Measurements from ENCODE around the gene STX2.
A peak's percentile ranks its signal among the peaks of the same experiment; 100 is the strongest.

The STX2 gene

GRCh38 chr12:130875193-130875592, 36.1 kb upstream of the STX2 start:
- Mint-ChIP-seq H3K9me3 (peaks cover 7% of the 10 kb centered on the region), H3K4me1 (peaks cover 72% of the 10 kb centered on the region), H3K27ac (no peak overlapping the region), H3K36me3 (ENCODE audit: low read depth) (peaks cover 50% of the 10 kb centered on the region), H3K4me3 (peak overlapping the region; percentile 98), H3K27me3 (ENCODE audit: low read depth, poor library complexity) (peaks cover 8% of the 10 kb centered on the region)
- no peak for TF ChIP-seq CTCF (IDR thresholded peaks at IDR 0.05)
- DNase-seq = no peak

GRCh38 chr12:130874696-130875095, 35.6 kb upstream of the STX2 start:
- TF ChIP-seq CTCF (IDR thresholded peaks at IDR 0.05) = no peak
- H3K36me3 Mint-ChIP-seq (ENCODE audit: low read depth) = peaks cover 50% of the 10 kb centered on the region
- H3K4me3 Mint-ChIP-seq = peak overlapping the region; percentile 98
- H3K9me3 Mint-ChIP-seq = peaks cover 11% of the 10 kb centered on the region
- H3K4me1 Mint-ChIP-seq = peaks cover 67% of the 10 kb centered on the region
- DNase-seq = no peak
- H3K27me3 Mint-ChIP-seq (ENCODE audit: low read depth, poor library complexity) = peaks cover 8% of the 10 kb centered on the region
- H3K27ac Mint-ChIP-seq = no peak overlapping the region

GRCh38 chr12:130873825-130874224, 34.8 kb upstream of the STX2 start:
- Mint-ChIP-seq H3K4me3 (peak overlapping the region; percentile 98), H3K4me1 (peaks cover 59% of the 10 kb centered on the region)

DNA sequence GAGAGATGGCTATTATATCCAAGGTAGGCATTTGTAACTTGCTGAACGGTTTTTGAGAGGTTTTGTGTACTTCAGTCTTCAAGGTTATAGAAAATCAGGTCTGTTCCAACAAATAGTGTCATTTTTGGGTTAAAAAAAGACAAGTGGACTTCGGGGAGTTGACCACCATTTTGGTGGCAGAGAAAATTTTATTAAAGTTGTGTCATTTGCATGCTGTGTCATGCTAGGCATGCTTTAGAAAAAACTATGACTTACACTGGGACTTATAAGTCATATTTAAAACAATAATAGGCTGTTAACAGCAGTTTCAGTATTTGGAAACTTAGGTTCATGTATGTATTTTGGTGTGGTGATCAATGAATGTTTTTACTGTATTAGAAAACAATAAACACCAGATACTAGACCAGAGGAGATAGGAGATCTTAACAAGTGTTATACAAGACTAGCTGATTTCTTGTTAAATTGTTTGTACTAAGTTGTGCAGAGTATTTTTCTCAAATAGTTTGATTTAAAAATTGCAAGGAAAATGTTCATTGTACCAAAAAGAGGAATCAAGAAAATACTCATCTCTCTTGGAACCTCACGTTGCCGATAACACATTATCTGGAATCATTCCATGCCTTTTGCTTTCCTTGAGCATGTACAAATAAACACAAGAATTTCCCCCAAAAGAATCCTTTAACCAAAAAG, 34.2 kb upstream of the STX2 start:
- peaks cover 14% of the 10 kb centered on the region for H3K9me3 Mint-ChIP-seq
- peaks cover 56% of the 10 kb centered on the region for H3K4me1 Mint-ChIP-seq
- peak overlapping the region; percentile 96 for H3K27ac Mint-ChIP-seq
- H3K4me3 Mint-ChIP-seq = peak overlapping the region; percentile 98
- no peak for DNase-seq
- peaks cover 50% of the 10 kb centered on the region for H3K36me3 Mint-ChIP-seq (ENCODE audit: low read depth)
- TF ChIP-seq CTCF (IDR thresholded peaks at IDR 0.05) = no peak
- peaks cover 8% of the 10 kb centered on the region for H3K27me3 Mint-ChIP-seq (ENCODE audit: low read depth, poor library complexity)

More at GRCh38 chr12:130873825-130874224, 34.8 kb upstream of the STX2 start:
- TF ChIP-seq CTCF (IDR thresholded peaks at IDR 0.05) = no peak
- Mint-ChIP-seq H3K27ac (no peak overlapping the region), H3K27me3 (ENCODE audit: low read depth, poor library complexity) (peaks cover 8% of the 10 kb centered on the region), H3K36me3 (ENCODE audit: low read depth) (peaks cover 50% of the 10 kb centered on the region), H3K9me3 (peaks cover 11% of the 10 kb centered on the region)
- no peak for DNase-seq

- TF ChIP-seq CTCF (IDR thresholded peaks at IDR 0.05) = no peak
- Mint-ChIP-seq H3K27ac (peak overlapping the region; percentile 96), H3K36me3 (ENCODE audit: low read depth) (peaks cover 48% of the 10 kb centered on the region), H3K4me1 (peaks cover 50% of the 10 kb centered on the region), H3K4me3 (peak overlapping the region; percentile 98), H3K27me3 (ENCODE audit: low read depth, poor library complexity) (peaks cover 8% of the 10 kb centered on the region), H3K9me3 (peaks cover 14% of the 10 kb centered on the region)
- DNase-seq = peak; percentile 64
Measured at GRCh38 chr12:130872179-130873096, 33.4 kb upstream of the STX2 start.

All from nephron progenitor cell (in vitro differentiated cells).